Psoas muscle (tissue), 8 donors: ENCODE measurements around the gene CHD2. TPM values are rescaled to one million over a fixed set of nuclear protein-coding genes. Genes with fewer than 3 reads are reported as not detected.

Experiments
- ATAC-seq, 4 donors: fragments of 200-7000 bp; cut with Tn5 transposase; one replicate each; pipeline ENCODE4 v1.9.1; 2020; ENCODE audit warnings: moderate library complexity in 3 of 4, mild to moderate bottlenecking in 2 of 4
- DNase-seq, 2 donors: peaks; one replicate each; pipeline ENCODE4 v3.0.0-alpha.2; 2020
- H3K27ac ChIP-seq: fragments of 200-600 bp; one replicate; pipeline ENCODE4 v1.8.0; 2022
- H3K27me3 ChIP-seq, 3 donors: fragments of 200-600 bp in 1 of 3; one replicate each; pipeline versions ENCODE4 v1.6.1 to v1.8.0; 2013 to 2022; ENCODE audit warnings: low read length in 2 of 3, mild to moderate bottlenecking in 2 of 3, moderate library complexity in 1 of 3; ENCODE audit not compliant: insufficient read depth in 3 of 3
- H3K36me3 ChIP-seq, 2 donors: fragments of 200-600 bp in 1 of 2; one replicate each; pipeline versions ENCODE4 v1.6.1 to v1.8.0; 2013 to 2022; ENCODE audit warnings: low read depth in 1 of 2, mild to moderate bottlenecking in 1 of 2, moderate library complexity in 1 of 2; ENCODE audit not compliant: insufficient read depth in 1 of 2
- H3K4me1 ChIP-seq: fragments of 200-600 bp; one replicate; pipeline ENCODE4 v1.8.0; 2022
- H3K4me3 ChIP-seq: fragments of 200-600 bp; one replicate; pipeline ENCODE4 v1.8.0; 2022; ENCODE audit warnings: mild to moderate bottlenecking
- H3K9me3 ChIP-seq: fragments of 200-600 bp; one replicate; pipeline ENCODE4 v1.8.0; 2022
- WGBS, 3 donors: extraction: QIAGEN DNeasy Blood & Tissue Kit; methylation state at CpG; one replicate each; pipeline versions ENCODE4 v1.1.6 to v1.1.7; 2013; 5-methylcytosine and 5-hydroxymethylcytosine counted together
- intact Hi-C, 2 donors: fragments of 100-400 bp; cut with DNase I; formaldehyde crosslinking; loops; one replicate each; pipeline versions ENCODE4 v1.11.0 to v1.14.2; 2022
- polyA plus RNA-seq, 3 donors: library from polyadenylated mRNA; stranded (reverse); fragments of 200-250 nt; gene quantifications; one replicate each; pipeline ENCODE4 v1.2.3, GENCODE V29; 2013
- total RNA-seq, 4 donors: library from RNA; stranded (reverse); fragmentation: NEBNext Ultra II Directional in 2 of 4; extraction: Animal tissue kit (Norgen Biotek cat#: 25700) in 2 of 4; gene quantifications; one replicate each; pipeline versions ENCODE4 v1.2.1 to v1.2.4, GENCODE V29; 2021 to 2023
- TF ChIP-seq, protein P1 (sequence below): fragments of 200-600 bp; IDR thresholded peaks from one replicate; pipeline ENCODE4 v1.8.0; 2022; ENCODE audit warnings: antibody characterized with exemption
- donor health status: healthy with polysubstance abuse.
- donor health status: DM: no; HTN: no; CAD: no; lungs with moderate emphysema.
- donor health status: Bipolar disorder and iron deficiency.
- donor health status: healthy.
- donor health status: DM: yes; HTN: yes; CAD: no.
- donor health status: DM: no; HTN: no; CAD: no.
- donor health status: DM: no; HTN: no; CAD: no.
- donor health status: DM: yes; HTN: yes; CAD: no.

Gene CHD2
- total and polyA plus RNA-seq, 7 donors: 11.1 to 53.0 (median 40.9) TPM

- H3K27ac ChIP-seq: peak overlapping the region; percentile 95
- WGBS, 3 donors: 0 to 1% (median 1%) methylated on average over 6 of the region's 6 CpGs
- ATAC-seq (no peak), DNase-seq (no peak)
- H3K27me3 ChIP-seq: no peaks in the 10 kb centered on the region
- intact Hi-C loops: loop anchor here (1.0 to 5.0 kb wide), 2 partner anchors 17 to 93 kb away; no protein-coding TSS in a partner anchor
- peaks cover 34% of the 10 kb centered on the region for H3K4me1 ChIP-seq
- H3K9me3 ChIP-seq: no peaks in the 10 kb centered on the region
- peak overlapping the region; percentile 68 for H3K4me3 ChIP-seq
- TF ChIP-seq, protein P1, sequence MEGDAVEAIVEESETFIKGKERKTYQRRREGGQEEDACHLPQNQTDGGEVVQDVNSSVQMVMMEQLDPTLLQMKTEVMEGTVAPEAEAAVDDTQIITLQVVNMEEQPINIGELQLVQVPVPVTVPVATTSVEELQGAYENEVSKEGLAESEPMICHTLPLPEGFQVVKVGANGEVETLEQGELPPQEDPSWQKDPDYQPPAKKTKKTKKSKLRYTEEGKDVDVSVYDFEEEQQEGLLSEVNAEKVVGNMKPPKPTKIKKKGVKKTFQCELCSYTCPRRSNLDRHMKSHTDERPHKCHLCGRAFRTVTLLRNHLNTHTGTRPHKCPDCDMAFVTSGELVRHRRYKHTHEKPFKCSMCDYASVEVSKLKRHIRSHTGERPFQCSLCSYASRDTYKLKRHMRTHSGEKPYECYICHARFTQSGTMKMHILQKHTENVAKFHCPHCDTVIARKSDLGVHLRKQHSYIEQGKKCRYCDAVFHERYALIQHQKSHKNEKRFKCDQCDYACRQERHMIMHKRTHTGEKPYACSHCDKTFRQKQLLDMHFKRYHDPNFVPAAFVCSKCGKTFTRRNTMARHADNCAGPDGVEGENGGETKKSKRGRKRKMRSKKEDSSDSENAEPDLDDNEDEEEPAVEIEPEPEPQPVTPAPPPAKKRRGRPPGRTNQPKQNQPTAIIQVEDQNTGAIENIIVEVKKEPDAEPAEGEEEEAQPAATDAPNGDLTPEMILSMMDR: no peak
- H3K36me3 ChIP-seq: peaks cover 4 to 32% of the 10 kb centered on the region in 2 donors
Measured at GRCh38 chr15:92900731-92901071, 577 bp downstream of the CHD2 start.

- Histone ChIP-seq H3K4me1 (peaks cover 33% of the 10 kb centered on the region), H3K9me3 (no peaks in the 10 kb centered on the region), H3K27ac (peak overlapping the region; percentile 95), H3K4me3 (peak overlapping the region; percentile 68), H3K36me3 (peaks cover 4 to 27% of the 10 kb centered on the region in 2 donors), H3K27me3 (no peaks in the 10 kb centered on the region)
- intact Hi-C loops: loop anchor here (1.0 to 5.0 kb wide), 2 partner anchors 18 to 94 kb away; no protein-coding TSS in a partner anchor
- ATAC-seq: no peak
- TF ChIP-seq, protein P1: no peak
- no peak for DNase-seq
- 0 to 1% (median 1%) methylated on average over 8 of the region's 8 CpGs for WGBS, 3 donors
Measured at GRCh38 chr15:92901072-92901761, 1.1 kb downstream of the CHD2 start.

GRCh38 chr15:92901995-92902394, 1.9 kb downstream of the CHD2 start:
- TF ChIP-seq, protein P1: no peak
- intact Hi-C loops: loop anchor here (1.0 to 5.0 kb wide), 2 partner anchors 19 to 95 kb away; no protein-coding TSS in a partner anchor
- DNase-seq (no peak), ATAC-seq (no peak)
- H3K27ac ChIP-seq: peak overlapping the region; percentile 95
- H3K4me3 ChIP-seq: peak overlapping the region; percentile 68
- no peaks in the 10 kb centered on the region for H3K27me3 ChIP-seq
- peaks cover 4 to 22% of the 10 kb centered on the region in 2 donors for H3K36me3 ChIP-seq
- peaks cover 33% of the 10 kb centered on the region for H3K4me1 ChIP-seq
- no peaks in the 10 kb centered on the region for H3K9me3 ChIP-seq
- WGBS, 3 donors: 0 to 1% (median 0%) methylated on average over 2 of the region's 2 CpGs

GRCh38 chr15:92902737-92903593, 2.8 kb downstream of the CHD2 start:
- no peak for DNase-seq
- Histone ChIP-seq H3K27ac (peak overlapping the region; percentile 95), H3K27me3 (no peaks in the 10 kb centered on the region), H3K4me3 (peak overlapping the region; percentile 68), H3K36me3 (peaks cover 0 to 18% of the 10 kb centered on the region in 2 donors), H3K9me3 (no peaks in the 10 kb centered on the region), H3K4me1 (peaks cover 36% of the 10 kb centered on the region)
- no peak for ATAC-seq
- TF ChIP-seq, protein P1: no peak
- intact Hi-C loops: loop anchor here (1.0 to 5.0 kb wide), 2 partner anchors 94 to 96 kb away; no protein-coding TSS in a partner anchor
- WGBS, 3 donors: 2 to 4% (median 4%) methylated on average over 4 of the region's 4 CpGs
